ENCODE data around the gene TMCO2. TPM values are rescaled to one million over a fixed set of nuclear protein-coding genes. Genes with fewer than 3 reads are reported as not detected.

Gene TMCO2
- total and polyA plus RNA-seq, 10 of the 15 experiments (the other 5 are each of a cell fraction or from before 2014, with no cell fraction given) = not detected

DNA sequence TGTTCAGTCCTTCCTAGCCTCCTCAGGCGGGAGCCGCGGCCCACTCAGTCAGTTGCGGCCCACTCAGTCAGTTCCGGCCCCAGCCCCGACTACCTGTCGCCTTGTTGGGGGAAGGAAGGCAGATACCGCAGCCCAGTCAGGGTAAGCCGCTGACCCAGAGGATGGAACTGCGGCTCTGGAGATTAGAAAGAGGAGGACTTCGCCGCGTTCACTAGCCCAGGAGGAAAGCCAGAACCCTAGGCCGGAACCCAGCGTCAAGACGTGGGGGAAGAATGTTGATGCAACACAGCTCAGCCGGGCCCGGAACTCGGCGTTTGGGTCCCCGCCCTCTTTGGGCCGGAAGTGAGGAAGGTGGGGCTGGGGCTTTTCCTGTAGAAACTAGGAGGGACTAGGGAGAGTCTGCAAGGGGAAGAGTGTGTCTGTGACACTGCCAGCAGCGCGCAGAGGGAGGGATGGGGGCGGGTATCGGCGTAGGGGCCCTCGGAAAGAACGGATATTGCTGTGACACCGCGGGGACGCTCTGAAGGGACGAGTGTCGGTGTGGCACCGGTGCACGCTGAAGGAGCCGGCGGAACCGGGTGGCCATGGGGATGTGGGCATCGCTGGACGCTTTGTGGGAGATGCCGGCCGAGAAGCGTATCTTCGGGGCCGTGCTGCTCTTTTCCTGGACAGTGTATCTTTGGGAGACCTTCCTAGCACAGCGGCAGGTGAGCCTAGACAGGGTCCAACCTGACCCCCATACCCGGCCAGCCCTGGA lies 10.1 kb downstream of the TMCO2 start, which contains the start of gene ZMPSTE24 (continued):
- no peak; the same call in 1 of the 2 replicates for TF ChIP-seq MAX (IDR thresholded peaks at IDR 0.05; ENCODE audit: low read depth, low read length)
- peak; percentile 92 for TF ChIP-seq IKZF1 (conservative IDR thresholded peaks at IDR 0.05)
- TF ChIP-seq CHD4 (IDR thresholded peaks at IDR 0.05) = no peak
- 0 out of 2 replicates have a peak, but pooled peaks have one; percentile 23 for TF ChIP-seq ZSCAN29 (IDR thresholded peaks at IDR 0.05)
- TF ChIP-seq NFYA (IDR thresholded peaks at IDR 0.05; ENCODE audit: borderline replicate concordance, low read depth, low read length) = no peak
- no peak for TF ChIP-seq FOS (IDR thresholded peaks at IDR 0.05; ENCODE audit: borderline replicate concordance, extremely low read depth, insufficient read length)

- ChIA-PET RAD21 (ENCODE audit: unreplicated experiment) (interaction anchor here (1.0 to 2.3 kb wide), 3 partner anchors 15 to 105 kb away, joined by 3 to 6 read pairs (median 6); no protein-coding TSS in a partner anchor), POLR2A (interaction anchor here (0.6 to 3.3 kb wide), 2 partner anchors 16 to 592 kb away, joined by 3 to 16 read pairs; no protein-coding TSS in a partner anchor), CTCF (interaction anchor here (1.0 to 3.8 kb wide), 6 partner anchors 17 to 115 kb away, joined by 3 to 21 read pairs (median 5); no protein-coding TSS in a partner anchor), SMC1A (ENCODE audit: uncharacterized antibody, unreplicated experiment) (interaction anchor here (1.2 to 1.8 kb wide), 3 partner anchors 11 to 40 kb away, joined by 3 to 9 read pairs (median 5); no protein-coding TSS in a partner anchor)
- under 1% methylated on average over 10 of the region's 10 CpGs for WGBS (ENCODE audit: insufficient coverage, insufficient replicate concordance, low lambda C conversion rate, missing lambda C conversion rate)
- H3K4me3 ChIP-seq = peak overlapping the region; percentile 84
- in situ Hi-C loops (cut with MboI) (no loop called here), intact Hi-C loops (cut with micrococcal nuclease; ENCODE audit: unreplicated experiment) (loop anchor here (1.0 to 10.0 kb wide), 4 partner anchors 26 to 146 kb away; partner anchors contain the start of gene RLF)
- H3K79me2 ChIP-seq (ENCODE audit: control insufficient read depth, insufficient read depth, low read length) = peaks cover 36% of the 10 kb centered on the region
- peak overlapping the region; percentile 90 for H3K9ac ChIP-seq (ENCODE audit: control insufficient read depth, insufficient read depth, low read length)
- H3K27me3 ChIP-seq (replicated peaks in 1 of 2; ENCODE audit: control insufficient read depth in 2 of 2, insufficient read depth in 2 of 2, low read length in 1 of 2) = no peaks in the 10 kb centered on the region
- no peaks in the 10 kb centered on the region for H4K20me1 ChIP-seq (ENCODE audit: control insufficient read depth, insufficient read depth)
- H2AFZ ChIP-seq (ENCODE audit: control insufficient read depth, low read depth, low read length) = peak overlapping the region; percentile 98
- TSS peak; percentile 76 for BruUV-seq (replicated peaks)
- H3K4me1 ChIP-seq (ENCODE audit: control insufficient read depth, insufficient read depth, low read length) = peaks cover 8% of the 10 kb centered on the region; the same call in 1 of the 2 replicates
- peaks cover 0 to 5% of the 10 kb centered on the region in 2 experiments; a peak in 2 of 4 replicates for H3K36me3 ChIP-seq (ENCODE audit: control insufficient read depth in 2 of 2, insufficient read depth in 2 of 2, low read length in 1 of 2)
- H3K9me3 ChIP-seq (replicated peaks; ENCODE audit: control insufficient read depth, insufficient read depth, low read length) = no peaks in the 10 kb centered on the region
- TF ChIP-seq MTA2 (IDR thresholded peaks at IDR 0.05; ENCODE audit: low read depth) (no peak), GATAD2B (conservative IDR thresholded peaks at IDR 0.05; ENCODE audit: low read depth) (no peak), EGR1 (IDR thresholded peaks at IDR 0.05; ENCODE audit: borderline replicate concordance in 1 of 2, low read depth in 2 of 2, low read length in 2 of 2) (no peak), ZNF217 (IDR thresholded peaks at IDR 0.05) (no peak), MEF2A (IDR thresholded peaks at IDR 0.05; ENCODE audit: insufficient read depth, low read depth, low read length) (no peak), SIN3A (IDR thresholded peaks at IDR 0.05; ENCODE audit: low read depth, low read length) (no peak), TAF1 (IDR thresholded peaks at IDR 0.05; ENCODE audit: borderline replicate concordance, low read depth, low read length) (no peak), FOS (IDR thresholded peaks at IDR 0.05; ENCODE audit: borderline replicate concordance, extremely low read depth, insufficient read length) (no peak), SUZ12 (IDR thresholded peaks at IDR 0.05; ENCODE audit: unreplicated experiment) (no peak), TCF7 (IDR thresholded peaks at IDR 0.05; ENCODE audit: borderline replicate concordance) (no peak), STAT1 (conservative IDR thresholded peaks at IDR 0.05) (no peak), SMC3 (IDR thresholded peaks at IDR 0.05; ENCODE audit: borderline replicate concordance, low read length) (no peak), RBBP5 (conservative IDR thresholded peaks at IDR 0.05) (no peak)
- FAIRE-seq (no peak), ATAC-seq (peak; percentile 1; the same call in 1 of the 3 replicates), DNase-seq (ENCODE audit: low read depth, low spot score) (no peak)
- peak overlapping the region; percentile 79 for H3K4me2 ChIP-seq (ENCODE audit: control insufficient read depth, insufficient read depth)
- H3K27ac ChIP-seq (ENCODE audit: control insufficient read depth, insufficient read depth) = peak overlapping the region; percentile 76
Measured at GRCh38 chr1:40258445-40258769, 10.7 kb downstream of the TMCO2 start.
